ENCODE measurements around the gene ABCC8. TPM values are rescaled to one million over a fixed set of nuclear protein-coding genes. Genes with fewer than 3 reads are reported as not detected.

Gene ABCC8
- total and polyA plus RNA-seq, 2 of the 8 experiments (the other 6 are each of a cell fraction or from before 2014, with no cell fraction given) = 3.7 to 4.9 TPM

GRCh38 chr11:17396598-17397310 is 79.9 kb downstream of the ABCC8 start (continued):
- TF ChIP-seq CHD7 (IDR thresholded peaks at IDR 0.05; ENCODE audit: insufficient replicate concordance, low read length) (no peak), ZNF274 (IDR thresholded peaks at IDR 0.05; ENCODE audit: borderline replicate concordance, extremely low read depth, low read length) (no peak), USF2 (IDR thresholded peaks at IDR 0.05; ENCODE audit: low read length) (no peak), CTCF (IDR thresholded peaks at IDR 0.05; ENCODE audit: control extremely low read depth in 1 of 3, insufficient read depth in 1 of 3, low read depth in 1 of 3, low read length in 3 of 3) (no peak), KDM4A (IDR thresholded peaks at IDR 0.05; ENCODE audit: low read depth, low read length, severe bottlenecking) (no peak), SP1 (IDR thresholded peaks at IDR 0.05; ENCODE audit: low read depth, low read length) (no peak)
